GM18867 (cell line): Measurements from ENCODE around the gene ADCY9.
"Not testable (repeated sequence)": the region's sequence is repeated elsewhere in the genome, so short reads cannot be mapped to it uniquely, and the experiment has no call there.

ENCODE experiments used
- ATAC-seq: cut with Tn5 transposase; IDR thresholded peaks from one replicate; pipeline ENCODE4 v1.9.1; 2021; ENCODE audit warnings: mild to moderate bottlenecking, moderate library complexity; ENCODE audit not compliant: unreplicated experiment

Gene ADCY9

DNA sequence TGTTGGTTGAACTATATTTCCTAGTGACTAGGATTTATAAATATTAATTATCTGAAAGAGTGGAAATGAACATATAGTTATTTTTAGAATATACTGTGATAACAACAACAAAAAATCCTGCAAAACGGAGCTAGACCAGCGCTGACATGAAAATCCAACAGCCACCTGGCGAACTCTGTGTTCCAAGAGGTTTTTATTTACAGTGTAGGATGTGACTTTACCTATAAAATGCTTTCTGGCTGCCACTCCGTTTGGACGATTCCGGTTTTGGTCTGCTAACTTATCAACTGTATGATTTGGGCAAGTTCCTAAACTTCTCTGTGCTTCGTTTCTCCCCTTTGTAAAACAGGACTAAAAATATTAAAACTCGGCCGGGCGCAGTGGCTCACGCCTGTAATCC, 73.7 kb downstream of the ADCY9 start:
- ATAC-seq = no peak

GRCh38 chr16:4038448-4038847, 77.8 kb downstream of the ADCY9 start:
- no peak for ATAC-seq

- not testable (repeated sequence) for ATAC-seq
Measured at GRCh38 chr16:4036952-4037351, 79.3 kb downstream of the ADCY9 start.

- no peak for ATAC-seq
Measured at GRCh38 chr16:4034963-4035362, 81.3 kb downstream of the ADCY9 start.

- no peak for ATAC-seq
Measured at GRCh38 chr16:4033951-4034350, 82.3 kb downstream of the ADCY9 start.

DNA sequence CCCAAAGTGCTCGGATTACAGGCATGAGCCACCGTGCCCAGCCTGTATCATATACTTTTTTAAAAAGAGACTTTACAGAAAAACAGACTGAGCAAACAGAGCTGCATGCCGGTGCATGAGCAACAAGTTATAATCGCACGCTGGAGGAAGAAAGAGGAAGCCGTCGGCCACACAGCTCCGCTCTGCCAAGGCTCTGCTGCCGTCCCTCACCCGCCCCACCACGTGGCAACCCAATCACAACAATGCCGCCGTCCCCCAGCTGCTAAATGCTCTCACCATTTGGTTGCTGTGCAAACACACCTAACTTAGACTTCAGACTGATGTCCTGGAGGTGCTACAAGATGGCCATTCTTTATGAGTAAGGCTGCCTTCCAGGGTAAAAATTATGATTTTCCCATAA, 83.5 kb downstream of the ADCY9 start:
- no peak for ATAC-seq

DNA sequence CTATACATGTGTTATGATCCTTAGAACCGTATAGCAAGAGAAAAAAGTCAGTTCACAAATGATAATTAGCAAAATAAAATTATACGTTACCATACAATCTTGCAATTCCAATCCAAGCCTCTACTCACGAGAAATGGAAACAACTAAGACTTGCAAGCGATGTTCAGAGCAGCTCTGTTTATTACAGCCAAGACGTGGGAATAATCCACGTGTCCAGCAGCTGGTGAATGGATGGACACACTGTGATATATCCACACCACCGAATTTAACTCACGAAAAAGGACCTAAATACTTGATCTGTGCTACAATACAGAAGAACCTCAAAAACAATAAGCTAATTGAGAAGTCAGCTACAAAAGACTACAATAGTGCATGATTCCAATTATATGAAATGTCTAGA, 88.1 kb downstream of the ADCY9 start:
- ATAC-seq = no peak

- no peak for ATAC-seq
Measured at GRCh38 chr16:4026854-4027253, 89.4 kb downstream of the ADCY9 start.

DNA sequence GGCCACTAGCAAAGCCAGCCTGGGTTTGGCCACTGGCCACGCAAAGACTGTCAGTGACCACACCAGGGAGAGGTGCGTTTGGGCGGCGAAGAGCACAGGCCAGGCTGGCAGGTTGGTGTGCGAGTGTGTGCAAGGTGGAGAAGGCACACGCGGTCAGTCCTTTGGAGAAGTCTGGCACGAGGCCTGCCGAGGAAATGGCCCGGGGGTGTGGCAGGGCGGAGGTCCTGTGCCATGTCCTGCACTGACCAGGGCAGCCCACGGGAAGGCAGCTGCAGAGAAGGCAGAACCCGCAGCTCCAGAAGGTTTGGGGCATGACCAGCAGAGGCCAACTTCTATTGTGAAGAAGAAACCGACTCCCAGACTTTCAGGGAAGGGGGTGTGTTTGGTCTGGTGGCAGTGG, 90.8 kb downstream of the ADCY9 start:
- ATAC-seq = no peak

- ATAC-seq = no peak
Measured at GRCh38 chr16:4021916-4022315, 94.3 kb downstream of the ADCY9 start.

- ATAC-seq = no peak
Measured at GRCh38 chr16:4021070-4021779, 95.0 kb downstream of the ADCY9 start.

- no peak for ATAC-seq
Measured at GRCh38 chr16:4019371-4019791, 96.9 kb downstream of the ADCY9 start.

GRCh38 chr16:4018391-4018790, 97.9 kb downstream of the ADCY9 start:
- ATAC-seq = no peak

- ATAC-seq = no peak
Measured at GRCh38 chr16:4017807-4018206, 98.4 kb downstream of the ADCY9 start.

DNA sequence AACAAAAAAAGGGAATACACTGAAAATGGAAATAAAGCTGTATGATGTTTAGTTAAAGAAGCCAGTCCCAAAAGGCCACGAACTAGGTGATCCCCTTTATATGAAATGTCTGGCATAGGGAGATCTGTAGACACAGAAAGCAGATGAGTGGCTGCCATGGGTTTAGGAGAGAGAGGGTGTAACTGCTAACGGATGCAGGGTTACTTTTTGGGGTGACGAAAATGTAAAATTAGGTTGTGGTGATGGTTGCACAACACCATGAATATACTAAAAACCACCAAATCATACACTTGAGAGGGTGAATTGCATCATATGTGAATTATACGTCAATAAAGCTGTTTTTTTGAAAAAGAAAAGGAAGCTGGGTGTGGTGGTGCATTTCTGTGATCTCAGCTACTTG, 99.6 kb downstream of the ADCY9 start:
- no peak for ATAC-seq

DNA sequence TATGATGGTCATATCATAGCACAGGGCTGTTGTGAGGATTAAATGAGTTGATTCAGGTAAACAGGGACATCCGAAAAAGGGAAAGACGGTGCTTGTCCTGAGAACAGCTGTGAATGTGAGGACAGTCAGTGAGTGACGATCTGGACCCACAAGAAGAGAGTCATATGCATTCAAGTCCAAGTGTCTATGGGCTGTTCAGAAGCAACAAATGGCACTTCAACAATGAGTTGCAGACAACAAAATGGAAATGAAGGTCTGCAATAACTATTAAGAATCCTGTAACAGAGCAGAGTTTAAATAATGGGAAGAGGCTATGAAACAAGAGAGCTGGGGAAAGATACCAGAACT, 100.3 kb downstream of the ADCY9 start:
- ATAC-seq = no peak

DNA sequence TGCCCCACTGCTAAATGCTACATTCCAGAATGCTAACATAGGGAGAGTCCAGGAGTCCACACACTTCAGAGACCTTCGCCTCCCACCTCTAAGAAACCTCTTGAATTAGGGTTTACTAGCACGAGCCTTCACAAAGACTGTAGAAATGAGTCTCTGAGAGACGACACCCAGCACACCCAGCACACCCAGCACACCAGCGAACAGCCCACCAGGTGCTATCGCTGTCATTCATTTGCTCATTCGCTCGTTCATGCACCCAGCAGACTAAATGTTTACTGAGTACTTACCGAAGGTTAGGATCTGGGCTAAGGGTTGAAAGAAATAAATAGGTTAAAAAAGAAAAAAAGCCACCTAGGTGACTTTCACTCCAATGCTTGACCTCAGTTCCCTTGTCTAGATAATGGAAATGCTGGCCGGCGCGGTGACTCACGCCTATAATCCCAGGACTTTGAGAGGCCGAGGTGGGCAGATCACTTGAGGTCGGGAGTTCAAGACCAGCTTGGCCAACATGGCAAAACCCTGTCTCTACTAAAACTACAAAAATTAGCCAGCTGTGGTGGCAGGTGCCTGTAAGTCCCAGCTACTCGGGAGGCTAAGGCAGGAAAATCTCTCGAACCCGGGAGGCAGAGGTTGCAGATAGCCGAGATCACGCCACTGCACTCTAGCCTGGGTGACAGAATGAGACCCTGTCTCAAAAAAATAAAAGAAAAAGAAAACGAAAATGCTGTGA, 100.8 kb downstream of the ADCY9 start:
- no peak for ATAC-seq

DNA sequence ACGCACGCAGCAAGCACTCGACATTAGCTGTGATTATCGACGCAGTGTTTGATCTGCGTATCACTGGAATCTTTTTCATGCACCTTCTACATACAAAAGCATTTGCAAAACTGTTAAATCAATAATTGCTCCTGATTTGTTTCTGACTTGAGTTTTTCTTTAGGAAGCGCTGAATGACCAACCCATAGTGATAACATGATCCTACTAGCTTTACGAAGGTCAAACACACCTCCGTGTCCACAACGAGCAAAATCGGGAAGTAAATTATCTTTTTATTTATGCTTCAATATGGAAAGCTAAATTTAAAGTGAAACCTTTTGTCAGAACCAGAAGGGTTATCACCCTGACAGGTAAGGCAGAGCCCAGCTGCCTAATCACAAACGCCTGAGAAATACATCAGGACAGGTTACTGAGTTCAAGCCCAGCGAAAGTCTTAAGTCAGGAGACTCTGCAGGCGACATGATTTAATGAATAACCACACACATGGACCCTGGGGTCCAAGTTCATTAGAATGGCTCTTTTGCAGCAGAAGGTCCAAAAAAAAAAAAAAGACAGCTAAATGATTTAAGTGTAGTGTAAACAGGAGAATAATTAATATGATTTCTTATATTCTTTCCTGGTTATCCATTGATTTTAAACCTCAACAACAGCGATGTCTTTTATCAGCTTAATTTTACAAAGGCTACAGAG, 104.2 kb downstream of the ADCY9 start:
- no peak for ATAC-seq

GRCh38 chr16:4011225-4011939, 104.9 kb downstream of the ADCY9 start:
- ATAC-seq = no peak

- no peak for ATAC-seq
Measured at GRCh38 chr16:4010225-4011158, 105.8 kb downstream of the ADCY9 start.
